ENCODE measurements around the gene TXNIP.
A peak's percentile ranks its signal among the peaks of the same experiment; 100 is the strongest.

The TXNIP gene

DNA sequence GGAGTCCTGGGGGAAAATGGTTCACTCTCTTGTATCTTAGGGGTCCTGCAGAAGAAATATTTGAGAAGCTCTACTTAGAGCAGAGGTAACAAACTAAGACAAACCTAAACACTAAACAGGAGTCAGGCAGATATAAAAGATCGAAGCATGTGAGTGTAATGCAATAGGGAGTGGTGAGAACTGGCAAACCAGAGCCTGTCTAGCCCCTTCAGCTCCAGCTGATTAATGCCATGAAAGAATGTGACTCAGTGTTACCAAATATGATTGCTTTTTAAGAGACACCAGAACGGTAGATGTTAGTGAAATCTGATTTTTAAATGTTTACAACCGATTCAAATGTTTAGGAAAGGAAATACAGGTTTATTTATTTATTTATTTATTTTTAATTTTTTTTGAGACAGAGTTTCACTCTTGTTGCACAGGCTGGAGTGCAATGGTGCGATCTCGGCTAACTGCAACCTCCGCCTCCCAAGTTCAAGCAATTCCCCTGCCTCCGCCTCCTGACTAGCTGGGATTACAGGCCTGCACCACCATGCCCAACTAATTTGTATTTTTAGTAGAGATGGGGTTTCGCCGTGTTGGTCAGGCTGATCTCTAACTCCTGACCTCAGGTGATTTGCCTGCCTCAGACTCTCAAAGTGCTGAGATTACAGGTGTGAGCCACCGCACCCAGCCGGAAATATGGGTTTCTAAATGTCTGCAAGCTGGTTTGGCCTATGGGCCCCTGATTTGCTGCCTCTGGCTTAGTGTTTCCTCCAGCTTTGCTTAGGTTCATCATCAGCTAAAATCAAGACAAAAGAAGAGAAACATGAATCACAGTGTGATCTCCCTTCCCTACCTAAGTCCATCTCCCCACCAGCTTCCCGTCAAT is 12.2 kb downstream of the TXNIP start:
- H3K4me1 ChIP-seq (ENCODE audit: insufficient read depth, low read length) = peaks cover 43% of the 10 kb centered on the region

DNA sequence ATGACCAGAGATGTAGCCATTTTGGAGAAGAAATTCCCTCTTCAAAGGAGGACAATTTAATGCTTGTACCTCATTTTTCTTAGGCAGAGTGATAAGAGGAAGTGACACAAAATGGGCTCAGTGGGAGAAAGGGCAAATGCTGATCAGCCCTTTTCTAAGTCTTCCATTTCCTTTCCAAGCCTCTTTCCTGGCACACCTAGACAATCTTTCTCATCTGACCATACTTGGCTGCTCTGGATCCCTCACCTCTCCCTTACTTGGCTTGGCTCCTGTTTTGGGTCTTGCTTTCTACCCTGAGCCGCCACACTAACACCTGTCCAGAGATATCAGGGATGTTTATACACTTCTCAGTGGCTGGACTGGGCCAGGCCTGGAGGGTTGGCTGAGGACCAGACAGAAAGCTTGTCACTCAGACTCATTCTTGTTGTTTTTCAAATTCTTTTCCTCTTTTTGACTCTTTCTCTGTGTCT is 13.1 kb downstream of the TXNIP start:
- H3K9ac ChIP-seq (ENCODE audit: low read depth, low read length) = no peak overlapping the region
- peaks cover 52% of the 10 kb centered on the region for H3K4me1 ChIP-seq (ENCODE audit: insufficient read depth, low read length)
- no peaks in the 10 kb centered on the region for H3K36me3 ChIP-seq (ENCODE audit: insufficient read depth, low read length)
- no peaks in the 10 kb centered on the region for H3K9me3 ChIP-seq (ENCODE audit: control insufficient read depth, insufficient read depth, low read length)

More for the DNA sequence above, 12.2 kb downstream of the TXNIP start:
- H3K9me3 ChIP-seq (ENCODE audit: control insufficient read depth, insufficient read depth, low read length) = no peaks in the 10 kb centered on the region
- no peaks in the 10 kb centered on the region for H3K36me3 ChIP-seq (ENCODE audit: insufficient read depth, low read length)
- no peak overlapping the region for H3K9ac ChIP-seq (ENCODE audit: low read depth, low read length)

DNA sequence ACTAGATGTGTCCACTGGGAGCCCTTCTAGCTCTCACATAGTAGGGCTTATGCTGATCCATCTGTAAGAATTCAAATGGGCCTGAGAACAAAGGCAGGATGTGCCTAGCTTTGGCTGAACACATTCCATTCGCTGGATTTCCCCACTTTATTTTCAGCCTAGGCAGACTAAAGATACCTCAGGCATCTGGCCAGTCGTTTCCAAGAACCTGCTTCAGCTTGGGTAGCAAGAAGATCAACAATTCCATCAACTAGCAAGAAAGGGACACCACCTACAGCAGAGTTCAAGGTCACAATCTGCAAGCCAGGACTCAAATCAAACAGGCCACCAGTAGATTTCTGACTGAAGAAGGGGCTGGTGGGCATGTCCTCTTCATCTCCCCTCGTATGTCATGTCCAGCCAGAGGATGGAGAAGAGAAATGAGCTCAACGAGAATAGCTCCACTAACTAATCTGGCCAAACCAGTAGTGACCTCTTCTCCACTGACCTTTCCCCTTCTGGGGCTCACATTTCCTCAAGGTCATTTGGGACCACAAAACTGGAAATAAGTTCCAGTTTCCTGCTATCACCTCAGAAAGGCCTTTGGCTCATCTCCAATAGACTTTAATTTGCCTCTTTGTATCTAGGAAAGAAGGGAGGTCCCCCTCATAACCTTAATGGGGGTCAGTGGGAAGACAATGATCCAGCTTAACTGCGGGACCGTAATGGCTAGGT is 14.2 kb downstream of the TXNIP start:
- H3K9me3 ChIP-seq (ENCODE audit: control insufficient read depth, insufficient read depth, low read length) = no peaks in the 10 kb centered on the region
- H3K36me3 ChIP-seq (ENCODE audit: insufficient read depth, low read length) = no peaks in the 10 kb centered on the region
- H3K9ac ChIP-seq (ENCODE audit: low read depth, low read length) = no peak overlapping the region
- H3K4me1 ChIP-seq (ENCODE audit: insufficient read depth, low read length) = peaks cover 59% of the 10 kb centered on the region

DNA sequence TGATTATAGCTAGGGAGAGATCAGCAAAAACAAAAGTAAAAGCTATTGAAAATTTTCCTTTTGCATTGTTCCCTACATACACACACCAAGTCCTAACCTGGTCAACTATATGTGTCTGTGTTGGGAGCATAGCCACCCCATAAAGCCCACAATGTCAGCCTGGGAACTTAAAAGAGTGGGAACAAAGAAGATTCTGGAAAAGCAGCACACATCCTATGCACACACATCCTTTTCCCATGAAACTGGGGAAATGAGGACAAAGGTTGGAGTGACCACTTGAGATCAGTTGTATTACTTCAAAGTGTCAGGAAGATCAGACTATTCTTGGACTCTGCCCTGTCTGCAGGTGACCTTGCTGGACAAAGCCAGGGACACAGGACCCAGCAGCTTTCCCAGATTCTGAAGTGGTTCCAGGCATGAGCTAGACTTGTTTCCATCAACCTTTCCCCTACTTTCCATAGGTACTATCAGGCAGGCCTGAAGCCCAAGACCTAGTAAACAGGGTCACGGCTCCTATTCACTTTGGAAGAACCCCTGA is 15.9 kb downstream of the TXNIP start:
- no peak overlapping the region for H3K9ac ChIP-seq (ENCODE audit: low read depth, low read length)
- no peaks in the 10 kb centered on the region for H3K9me3 ChIP-seq (ENCODE audit: control insufficient read depth, insufficient read depth, low read length)
- peaks cover 50% of the 10 kb centered on the region for H3K4me1 ChIP-seq (ENCODE audit: insufficient read depth, low read length)
- no peaks in the 10 kb centered on the region for H3K36me3 ChIP-seq (ENCODE audit: insufficient read depth, low read length)

DNA sequence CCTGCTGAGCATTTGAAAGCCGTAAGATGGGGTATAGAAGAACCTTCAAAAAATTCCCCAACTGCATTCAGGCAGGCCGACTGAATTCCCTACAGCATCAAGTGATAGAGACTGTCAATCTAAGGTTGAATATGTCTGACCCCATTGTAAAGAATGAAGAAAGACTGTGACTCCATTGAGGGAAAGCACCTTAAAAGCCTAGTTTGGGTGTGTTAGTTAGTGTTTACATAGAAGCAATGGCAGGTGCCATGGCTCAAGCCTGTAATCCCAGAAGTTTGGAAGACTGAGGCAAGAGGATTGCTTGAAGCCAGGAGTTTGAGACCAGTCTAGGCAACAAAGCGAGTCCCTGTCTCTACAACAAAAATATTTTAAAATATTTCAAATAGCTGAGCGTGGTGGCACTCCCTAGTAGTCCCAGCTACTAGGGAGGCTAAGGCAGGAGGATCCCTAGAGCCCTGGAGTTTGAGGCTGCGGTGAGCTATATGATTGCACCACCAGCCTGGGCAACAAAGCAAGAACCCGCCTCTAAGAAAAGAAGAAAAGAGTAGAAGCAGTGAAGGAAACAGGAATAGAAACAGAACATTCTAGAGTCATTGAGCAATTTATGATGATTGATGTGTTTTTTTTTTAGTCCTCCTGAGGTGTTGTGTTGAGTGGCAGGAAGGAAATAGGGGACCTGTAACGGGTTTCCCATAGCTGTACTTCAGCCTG is 16.5 kb downstream of the TXNIP start:
- Histone ChIP-seq H3K9ac (ENCODE audit: low read depth, low read length) (peak overlapping the region; percentile 19; the same call in 1 of the 2 replicates), H3K4me1 (ENCODE audit: insufficient read depth, low read length) (peaks cover 44% of the 10 kb centered on the region), H3K36me3 (ENCODE audit: insufficient read depth, low read length) (no peaks in the 10 kb centered on the region), H3K9me3 (ENCODE audit: control insufficient read depth, insufficient read depth, low read length) (no peaks in the 10 kb centered on the region)

DNA sequence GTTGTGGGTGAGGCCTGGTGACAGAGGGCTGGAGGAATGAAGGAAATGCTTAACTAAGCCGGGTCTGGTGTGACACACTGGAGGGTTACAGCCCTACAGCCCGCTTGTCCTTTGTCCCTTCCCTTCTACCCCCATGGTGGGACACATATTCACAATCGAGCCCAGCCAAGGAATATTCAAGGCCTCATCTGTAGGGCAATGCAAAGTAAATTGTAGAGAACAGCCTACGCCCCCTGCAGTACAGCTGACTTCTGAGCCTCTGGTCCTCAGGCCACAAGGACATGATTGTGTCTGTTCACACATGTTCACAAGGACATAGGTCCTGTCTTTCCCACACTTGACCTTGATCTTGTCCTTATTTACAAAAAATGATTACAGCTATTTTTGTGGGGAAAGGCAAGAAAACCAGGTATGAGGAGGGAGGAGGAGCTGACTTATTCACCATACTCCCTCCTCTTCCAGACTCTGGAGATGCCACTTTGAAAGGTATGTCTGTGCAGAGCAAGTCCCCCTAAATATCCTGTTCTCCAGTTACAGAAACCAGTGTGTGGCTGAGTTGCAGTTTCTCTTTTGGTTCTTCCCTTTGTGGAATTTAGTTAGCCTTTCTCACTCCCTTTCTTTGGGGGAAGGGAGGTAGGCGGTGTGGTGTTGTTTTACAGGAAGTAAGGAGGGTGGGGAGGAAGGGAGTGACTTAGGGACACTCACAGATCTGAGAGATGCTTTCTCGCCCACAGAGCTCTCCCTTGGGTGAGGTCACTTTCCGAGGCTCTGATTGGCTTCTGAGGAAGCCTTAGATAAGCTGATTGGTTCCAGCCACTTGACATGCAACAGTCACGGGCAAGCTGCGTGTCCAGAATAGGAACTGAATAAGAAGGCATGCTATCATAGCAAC is 17.3 kb downstream of the TXNIP start:
- H3K9me3 ChIP-seq (ENCODE audit: control insufficient read depth, insufficient read depth, low read length) = no peaks in the 10 kb centered on the region
- peaks cover 41% of the 10 kb centered on the region for H3K4me1 ChIP-seq (ENCODE audit: insufficient read depth, low read length)
- no peaks in the 10 kb centered on the region for H3K36me3 ChIP-seq (ENCODE audit: insufficient read depth, low read length)
- H3K9ac ChIP-seq (ENCODE audit: low read depth, low read length) = peak overlapping the region; percentile 45

DNA sequence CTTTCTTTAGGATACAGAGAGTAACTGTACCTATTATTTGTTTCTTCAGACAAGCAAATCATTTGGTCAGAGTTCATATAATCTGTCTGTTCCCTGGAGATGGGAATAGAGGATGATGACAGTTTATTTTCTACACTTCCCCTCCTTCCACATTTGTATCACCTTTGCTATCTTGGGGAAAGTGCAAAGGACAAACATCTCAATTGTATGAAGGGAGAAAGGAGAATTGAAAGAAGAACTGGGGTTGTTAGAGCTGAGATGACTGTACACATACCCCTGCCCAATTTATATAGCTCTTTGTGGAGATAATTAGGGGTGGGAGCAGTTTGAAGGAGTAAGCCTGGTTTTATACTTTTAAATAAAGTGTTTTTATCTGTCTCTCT is 17.9 kb downstream of the TXNIP start:
- H3K9me3 ChIP-seq (ENCODE audit: control insufficient read depth, insufficient read depth, low read length) = no peaks in the 10 kb centered on the region
- peak overlapping the region; percentile 45 for H3K9ac ChIP-seq (ENCODE audit: low read depth, low read length)
- H3K36me3 ChIP-seq (ENCODE audit: insufficient read depth, low read length) = no peaks in the 10 kb centered on the region
- peaks cover 41% of the 10 kb centered on the region for H3K4me1 ChIP-seq (ENCODE audit: insufficient read depth, low read length)

DNA sequence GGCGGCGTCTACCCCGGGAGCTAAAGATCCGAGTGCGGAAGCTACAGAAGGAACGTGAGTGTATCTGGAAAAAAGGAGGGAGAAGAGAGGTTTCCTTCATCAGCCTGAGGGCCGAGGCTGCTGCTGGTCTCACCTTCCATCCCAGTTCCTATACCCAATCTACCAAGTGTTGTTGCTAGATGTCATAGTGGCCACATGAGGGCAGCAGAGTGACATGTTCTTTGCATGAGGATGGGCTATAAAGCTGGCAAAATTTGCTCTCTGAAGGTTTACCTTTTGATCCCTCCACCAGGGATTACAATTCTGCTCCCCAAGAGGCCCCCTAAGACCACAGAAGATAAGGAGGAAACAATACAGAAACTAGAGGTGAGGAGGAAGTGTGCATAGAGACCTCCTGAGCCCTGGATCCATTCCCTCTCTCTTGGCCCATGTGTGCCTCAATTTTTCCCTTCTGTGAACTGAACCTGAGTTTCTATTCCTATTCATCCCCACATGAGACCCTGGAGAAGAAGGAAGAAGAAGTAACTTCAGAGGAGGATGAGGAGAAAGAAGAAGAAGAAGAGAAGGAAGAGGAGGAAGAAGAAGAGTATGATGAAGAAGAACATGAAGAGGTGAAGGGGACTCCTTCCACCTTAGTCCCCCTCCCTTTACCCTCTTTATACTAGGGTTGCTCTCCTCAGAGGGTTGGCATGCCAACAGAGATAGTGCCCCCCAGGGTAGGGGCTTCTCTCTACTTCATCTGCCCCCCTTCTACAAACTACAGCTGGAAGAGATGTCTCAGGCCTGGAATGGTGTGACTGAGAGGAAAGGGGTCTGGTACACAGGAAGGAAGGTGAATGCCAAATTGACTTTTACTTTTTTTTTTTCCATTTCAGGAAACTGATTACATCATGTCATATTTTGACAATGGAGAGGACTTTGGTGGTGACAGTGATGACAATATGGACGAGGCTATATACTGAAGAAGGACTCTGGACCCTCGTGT is 18.6 kb downstream of the TXNIP start:
- H3K36me3 ChIP-seq (ENCODE audit: insufficient read depth, low read length) = no peaks in the 10 kb centered on the region
- H3K4me1 ChIP-seq (ENCODE audit: insufficient read depth, low read length) = peaks cover 37% of the 10 kb centered on the region
- no peaks in the 10 kb centered on the region for H3K9me3 ChIP-seq (ENCODE audit: control insufficient read depth, insufficient read depth, low read length)
- peak overlapping the region; percentile 45; the same call in 1 of the 2 replicates for H3K9ac ChIP-seq (ENCODE audit: low read depth, low read length)

DNA sequence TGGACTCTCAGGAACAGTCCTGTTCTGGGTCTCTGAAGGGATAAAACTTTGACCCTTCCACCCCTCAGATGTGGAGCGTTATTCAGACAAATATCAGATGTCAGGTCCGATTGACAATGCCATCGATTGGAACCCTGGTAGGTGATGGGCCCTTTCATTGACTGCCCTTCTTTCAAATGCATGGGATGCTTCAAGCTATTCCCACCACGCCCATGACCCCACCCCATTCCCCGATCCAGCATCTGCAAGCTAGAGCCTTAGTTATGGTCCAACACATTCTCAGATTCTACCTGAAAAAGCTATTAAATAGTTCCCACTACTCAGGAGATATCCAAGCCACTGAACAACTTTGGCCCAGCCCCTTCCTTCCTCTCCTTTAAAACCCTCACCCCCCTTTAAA is 19.4 kb downstream of the TXNIP start:
- Histone ChIP-seq H3K4me1 (ENCODE audit: insufficient read depth, low read length) (peaks cover 32% of the 10 kb centered on the region), H3K9me3 (ENCODE audit: control insufficient read depth, insufficient read depth, low read length) (no peaks in the 10 kb centered on the region), H3K9ac (ENCODE audit: low read depth, low read length) (no peak overlapping the region), H3K36me3 (ENCODE audit: insufficient read depth, low read length) (no peaks in the 10 kb centered on the region)

DNA sequence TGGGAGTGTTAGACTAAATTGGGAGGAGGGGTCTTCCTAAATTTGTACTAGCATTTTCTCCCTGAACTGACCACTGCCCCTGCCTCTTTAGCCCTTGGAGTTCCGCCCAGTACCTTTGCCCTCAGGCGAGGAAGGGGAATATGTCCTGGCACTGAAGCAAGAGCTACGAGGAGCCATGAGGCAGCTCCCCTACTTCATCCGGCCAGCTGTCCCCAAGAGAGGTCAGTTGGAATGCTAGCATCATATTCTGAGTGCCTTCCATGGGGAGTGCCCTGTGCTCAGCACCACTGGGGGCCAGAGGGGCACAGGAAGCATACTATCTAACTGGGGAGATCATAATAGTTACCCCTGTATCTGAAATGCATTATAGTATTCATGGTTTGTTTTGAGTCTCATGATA is 21.2 kb downstream of the TXNIP start:
- H3K9me3 ChIP-seq (ENCODE audit: control insufficient read depth, insufficient read depth, low read length) = no peaks in the 10 kb centered on the region
- peaks cover 23% of the 10 kb centered on the region for H3K4me1 ChIP-seq (ENCODE audit: insufficient read depth, low read length)
- H3K9ac ChIP-seq (ENCODE audit: low read depth, low read length) = no peak overlapping the region
- no peaks in the 10 kb centered on the region for H3K36me3 ChIP-seq (ENCODE audit: insufficient read depth, low read length)

DNA sequence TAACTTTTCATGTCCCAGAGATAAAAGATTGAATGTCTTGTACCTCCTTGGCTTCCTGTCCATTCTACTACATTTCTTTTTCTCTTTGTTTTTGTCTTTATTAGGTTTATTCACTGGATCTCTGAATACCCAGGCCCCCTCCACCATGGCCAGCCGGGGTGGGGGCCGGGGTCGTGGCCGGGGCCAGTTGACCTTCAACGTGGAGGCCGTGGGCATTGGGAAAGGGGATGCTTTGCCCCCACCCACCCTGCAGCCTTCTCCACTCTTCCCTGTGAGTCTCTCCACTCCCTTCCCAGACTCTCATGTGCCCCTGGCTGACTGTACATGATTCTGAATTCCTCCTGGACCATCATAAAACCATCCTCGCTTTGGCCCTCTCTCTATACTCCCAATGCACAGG is 21.7 kb downstream of the TXNIP start:
- Histone ChIP-seq H3K9me3 (ENCODE audit: control insufficient read depth, insufficient read depth, low read length) (no peaks in the 10 kb centered on the region), H3K36me3 (ENCODE audit: insufficient read depth, low read length) (no peaks in the 10 kb centered on the region), H3K9ac (ENCODE audit: low read depth, low read length) (no peak overlapping the region), H3K4me1 (ENCODE audit: insufficient read depth, low read length) (peaks cover 18% of the 10 kb centered on the region)

DNA sequence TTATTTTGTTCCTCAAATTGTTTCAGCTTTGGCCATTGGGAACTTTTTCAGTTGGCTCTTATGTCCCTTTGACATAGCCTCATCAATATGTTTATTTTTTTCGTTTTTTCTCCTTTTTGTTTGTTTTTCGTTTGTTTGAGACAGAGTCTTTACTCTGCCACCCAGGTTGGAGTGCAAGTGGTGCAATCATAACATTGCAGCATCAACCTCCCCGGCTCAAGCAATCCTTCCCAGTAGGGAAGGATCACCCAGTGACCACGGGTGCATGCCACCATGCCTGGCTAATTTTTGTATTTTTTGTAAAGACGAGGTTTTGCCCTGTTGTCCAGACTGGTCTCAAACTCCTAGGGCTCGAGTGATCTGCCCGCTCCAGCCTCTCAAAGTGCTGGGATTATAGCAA is 23.8 kb downstream of the TXNIP start:
- Histone ChIP-seq H3K9me3 (ENCODE audit: control insufficient read depth, insufficient read depth, low read length) (no peaks in the 10 kb centered on the region), H3K4me1 (ENCODE audit: insufficient read depth, low read length) (no peaks in the 10 kb centered on the region), H3K9ac (ENCODE audit: low read depth, low read length) (no peak overlapping the region), H3K36me3 (ENCODE audit: insufficient read depth, low read length) (no peaks in the 10 kb centered on the region)

DNA sequence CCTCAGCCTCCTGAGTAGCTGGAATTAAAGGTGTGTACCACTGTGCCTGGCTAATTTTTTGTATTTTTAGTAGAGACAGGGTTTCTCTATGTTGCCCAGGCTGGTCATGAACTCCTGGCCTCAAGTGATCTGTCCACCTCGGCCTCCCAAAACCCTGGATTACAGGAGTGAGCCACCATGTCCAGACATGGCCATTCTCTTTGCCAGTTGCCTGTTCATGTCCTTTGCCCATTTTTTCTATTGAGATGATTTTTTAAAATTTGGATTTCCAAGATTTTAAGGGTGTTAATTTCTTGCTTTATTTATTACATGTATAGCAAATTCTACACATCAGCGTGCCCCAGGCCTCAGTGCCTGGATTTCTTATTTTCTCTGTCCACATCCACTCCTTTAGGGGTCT is 29.1 kb downstream of the TXNIP start:
- no peak overlapping the region for H3K9ac ChIP-seq (ENCODE audit: low read depth, low read length)
- H3K9me3 ChIP-seq (ENCODE audit: control insufficient read depth, insufficient read depth, low read length) = no peaks in the 10 kb centered on the region
- 0 out of 2 replicates have a peak, but pooled peaks cover 3% of the 10 kb centered on the region for H3K4me1 ChIP-seq (ENCODE audit: insufficient read depth, low read length)
- H3K36me3 ChIP-seq (ENCODE audit: insufficient read depth, low read length) = no peaks in the 10 kb centered on the region

Data from ES-I3 (cell line).